Esophagus muscularis mucosa (tissue), 4 donors: ENCODE results near the gene KCNQ1. TPM values are rescaled to one million over a fixed set of nuclear protein-coding genes. Genes with fewer than 3 reads are reported as not detected.

Source experiments
- DNase-seq: peaks from one replicate; pipeline ENCODE4 v3.0.0-alpha.2; 2017; ENCODE audit errors: extremely low spot score
- H3K27ac ChIP-seq, 4 donors: fragments of 200-600 bp; sonication (generic); replicated peaks in 1 of 4; 1 replicate in 3 of 4; 2 replicates in 1 of 4; pipeline ENCODE4 v1.5.1; 2016 to 2019; ENCODE audit warnings: mild to moderate bottlenecking in 1 of 4
- H3K27me3 ChIP-seq, 4 donors: fragments of 200-600 bp; sonication (generic); one replicate each; pipeline versions ENCODE4 v1.5.1 to v1.6.0; 2016 to 2019
- H3K36me3 ChIP-seq, 4 donors: fragments of 200-600 bp; sonication (generic); one replicate each; pipeline ENCODE4 v1.5.1; 2016 to 2019
- H3K4me1 ChIP-seq, 4 donors: fragments of 200-600 bp; sonication (generic); one replicate each; pipeline ENCODE4 v1.5.1; 2016 to 2019
- H3K4me3 ChIP-seq, 4 donors: fragments of 200-600 bp; sonication (generic); 1 replicate in 2 of 4; 2 replicates in 2 of 4; pipeline ENCODE4 v1.5.1; 2016 to 2019; ENCODE audit warnings: mild to moderate bottlenecking in 4 of 4, moderate library complexity in 1 of 4
- H3K9me3 ChIP-seq, 4 donors: fragments of 200-600 bp; sonication (generic); 1 replicate in 3 of 4; 2 replicates in 1 of 4; pipeline ENCODE4 v1.5.1; 2016 to 2019
- CTCF ChIP-seq, 3 experiments: fragments of 200-600 bp in 2 of 3; fragments of 450-650 bp in 1 of 3; sonication (generic) in 2 of 3; IDR thresholded peaks; one replicate each; pipeline ENCODE4 v1.5.1; 2017 to 2019; ENCODE audit warnings: antibody characterized with exemption in 3 of 3, mild to moderate bottlenecking in 2 of 3, moderate library complexity in 1 of 3
- EP300 ChIP-seq: sonication (generic); formaldehyde crosslinking; IDR thresholded peaks from one replicate; pipeline ENCODE4 v1.6.1; 2017; ENCODE audit warnings: antibody characterized with exemption
- POLR2A ChIP-seq: fragments of 450-650 bp; IDR thresholded peaks from one replicate; pipeline ENCODE4 v1.6.1; 2017; ENCODE audit warnings: antibody characterized with exemption, moderate library complexity, mild to moderate bottlenecking, low read depth
- POLR2AphosphoS5 ChIP-seq, 2 donors: sonication (generic); formaldehyde crosslinking; IDR thresholded peaks; one replicate each; pipeline ENCODE4 v1.6.1; 2017; ENCODE audit warnings: antibody characterized with exemption in 2 of 2
- WGBS: methylation state at CpG from one replicate; pipeline ENCODE4 v1.1.5; 2018; 5-methylcytosine and 5-hydroxymethylcytosine counted together
- intact Hi-C: fragments of 100-400 bp; cut with DNase I; formaldehyde crosslinking; loops from one replicate; pipeline ENCODE4 v1.15.1; 2023
- total RNA-seq, 4 donors: library from RNA; depleted of rRNA; stranded (reverse); fragments of >200 nt; gene quantifications; one replicate each; pipeline versions ENCODE4 v1.1.0 to v1.2.1, GENCODE V29; 2016

Gene KCNQ1
- total RNA-seq, 4 donors from 2014 or later: 2.1 to 5.9 (median 4.3) TPM

- Histone ChIP-seq H3K27ac (no peak overlapping the region), H3K9me3 (no peaks in the 10 kb centered on the region), H3K27me3 (no peaks in the 10 kb centered on the region), H3K36me3 (no peaks in the 10 kb centered on the region), H3K4me3 (no peak overlapping the region), H3K4me1 (peaks cover 25 to 47% (median 41%) of the 10 kb centered on the region in 4 donors)
- DNase-seq: no peak
- intact Hi-C loops: no loop called here
- WGBS: 94% methylated on average over 19 of the region's 20 CpGs
- TF ChIP-seq EP300 (no peak), POLR2AphosphoS5 (IDR thresholded peaks at IDR 0.05) (no peak), CTCF (IDR thresholded peaks at IDR 0.05) (no peak), POLR2A (no peak)
Measured at GRCh38 chr11:2803186-2804091, 358.6 kb downstream of the KCNQ1 start.

GRCh38 chr11:2804189-2804588, 359.4 kb downstream of the KCNQ1 start:
- intact Hi-C loops: no loop called here
- DNase-seq: no peak
- 88% methylated on average over 6 of the region's 10 CpGs for WGBS
- no peaks in the 10 kb centered on the region for H3K27me3 ChIP-seq
- H3K27ac ChIP-seq: peak overlapping the region in 2 of 4 donors; percentile 17 to 88
- H3K36me3 ChIP-seq: no peaks in the 10 kb centered on the region
- no peaks in the 10 kb centered on the region for H3K9me3 ChIP-seq
- H3K4me3 ChIP-seq: no peak overlapping the region
- no peak for TF ChIP-seq CTCF (IDR thresholded peaks at IDR 0.05)
- no peak for TF ChIP-seq POLR2AphosphoS5 (IDR thresholded peaks at IDR 0.05)
- no peak for TF ChIP-seq POLR2A
- TF ChIP-seq EP300: no peak
- H3K4me1 ChIP-seq: peaks cover 27 to 48% (median 42%) of the 10 kb centered on the region in 4 donors

GRCh38 chr11:2804701-2805387, 360.0 kb downstream of the KCNQ1 start:
- Histone ChIP-seq H3K27me3 (no peaks in the 10 kb centered on the region), H3K4me1 (peaks cover 27 to 46% (median 42%) of the 10 kb centered on the region in 4 donors), H3K36me3 (no peaks in the 10 kb centered on the region), H3K9me3 (no peaks in the 10 kb centered on the region), H3K27ac (peak overlapping the region in 3 of 4 donors; percentile 52 to 88 (median 85)), H3K4me3 (no peak overlapping the region)
- intact Hi-C loops: no loop called here
- DNase-seq: no peak
- no peak for TF ChIP-seq POLR2AphosphoS5 (IDR thresholded peaks at IDR 0.05)
- TF ChIP-seq EP300: no peak
- no peak for TF ChIP-seq POLR2A
- no peak for TF ChIP-seq CTCF (IDR thresholded peaks at IDR 0.05)
- WGBS: 76% methylated on average over 15 of the region's 19 CpGs

GRCh38 chr11:2805388-2806056, 360.7 kb downstream of the KCNQ1 start:
- Histone ChIP-seq H3K27me3 (no peaks in the 10 kb centered on the region), H3K9me3 (no peaks in the 10 kb centered on the region), H3K4me1 (peaks cover 27 to 45% (median 40%) of the 10 kb centered on the region in 4 donors), H3K36me3 (no peaks in the 10 kb centered on the region), H3K4me3 (no peak overlapping the region), H3K27ac (peak overlapping the region; percentile 52 to 88 (median 82))
- DNase-seq: no peak
- intact Hi-C loops: no loop called here
- TF ChIP-seq CTCF (IDR thresholded peaks at IDR 0.05) (no peak), EP300 (no peak), POLR2AphosphoS5 (IDR thresholded peaks at IDR 0.05) (no peak), POLR2A (no peak)
- 86% methylated on average over 20 of the region's 20 CpGs for WGBS
